ENCODE measurements around the gene RNF220.

GRCh38 chr1:44523593-44524591 is 118.8 kb downstream of the RNF220 start:
- TF ChIP-seq POLR2AphosphoS5 (IDR thresholded peaks at IDR 0.05; ENCODE audit: borderline replicate concordance, low read depth, low read length) (no peak), EZH2 (IDR thresholded peaks at IDR 0.05) (no peak)

All from SK-N-MC (cell line).